SK-N-SH (cell line): ENCODE measurements around the gene KIF3B. TPM values are rescaled to one million over a fixed set of nuclear protein-coding genes. Genes with fewer than 3 reads are reported as not detected.

Experiments
- CTCF ChIA-PET: fragments of 300-600, 350-600 bp; formaldehyde crosslinking; extraction: SDS; loops from one replicate; lab custom pipeline; 2021; lab: Yijun Ruan, JAX
- POLR2A ChIA-PET: fragments of 350-600 bp; sonication (Branson Sonifier 250); formaldehyde crosslinking; extraction: SDS; loops from one replicate; lab custom pipeline; 2020; ENCODE audit warnings: antibody characterized with exemption, inconsistent platforms; lab: Yijun Ruan, JAX
- DNase-seq: peaks from one replicate; pipeline ENCODE4 v3.0.0; 2012
- H2AFZ ChIP-seq: fragments of 200-600 bp; sonication (generic); 2 replicates; pipeline ENCODE4 v1.8.1; 2016; ENCODE audit warnings: antibody characterized with exemption, mild to moderate bottlenecking, low read depth
- H3F3A ChIP-seq: fragments of 200-600 bp; sonication (generic); replicated peaks from 2 replicates; pipeline ENCODE3; 2016; ENCODE audit warnings: antibody characterized with exemption, mild to moderate bottlenecking; ENCODE audit not compliant: insufficient read depth
- H3K27ac ChIP-seq, 2 experiments: fragments of 200-500 bp in 1 of 2; fragments of 200-600 bp in 1 of 2; sonication (Bioruptor generic) in 1 of 2; sonication (generic), shearing (Covaris generic) in 1 of 2; 2 replicates each; pipeline versions ENCODE4 v1.5.1 to v1.6.1; 2014 to 2016; ENCODE audit warnings: low read depth in 2 of 2, inconsistent platforms in 1 of 2, low read length in 1 of 2, mild to moderate bottlenecking in 1 of 2, mixed read lengths in 1 of 2
- H3K27me3 ChIP-seq: fragments of 200-600 bp; sonication (generic), shearing (Covaris generic); 2 replicates; pipeline ENCODE4 v1.6.1; 2016; ENCODE audit warnings: mixed run types; ENCODE audit not compliant: insufficient read depth
- H3K36me3 ChIP-seq, 2 experiments: fragments of 200-500 bp in 1 of 2; fragments of 200-600 bp in 1 of 2; sonication (Bioruptor generic) in 1 of 2; sonication (generic) in 1 of 2; replicated peaks in 1 of 2; 2 replicates each; pipeline versions ENCODE3 to v1.5.1; 2014 to 2016; ENCODE audit warnings: low read length in 1 of 2, mild to moderate bottlenecking in 1 of 2; ENCODE audit not compliant: insufficient read depth in 2 of 2, control insufficient read depth in 1 of 2
- H3K4me1 ChIP-seq, 2 experiments: fragments of 200-500 bp in 1 of 2; fragments of 200-600 bp in 1 of 2; sonication (Bioruptor generic) in 1 of 2; sonication (generic), shearing (Covaris generic) in 1 of 2; 2 replicates each; pipeline versions ENCODE4 v1.5.1 to v1.6.1; 2014 to 2016; ENCODE audit warnings: low read depth in 1 of 2, low read length in 1 of 2, mixed run types in 1 of 2; ENCODE audit not compliant: insufficient read depth in 2 of 2, control insufficient read depth in 1 of 2
- H3K4me2 ChIP-seq: fragments of 200-600 bp; sonication (generic), shearing (Covaris generic); 2 replicates; pipeline ENCODE4 v1.6.1; 2017; ENCODE audit warnings: mixed run types
- H3K4me3 ChIP-seq, 2 experiments: fragments of 200-500 bp in 1 of 2; fragments of 200-600 bp in 1 of 2; sonication (Bioruptor generic) in 1 of 2; sonication (generic), shearing (Covaris generic) in 1 of 2; 2 replicates each; pipeline versions ENCODE4 v1.5.1 to v1.8.1; 2014 to 2016; ENCODE audit warnings: low read depth in 2 of 2, inconsistent platforms in 1 of 2, low read length in 1 of 2, mild to moderate bottlenecking in 1 of 2, mixed read lengths in 1 of 2, moderate library complexity in 1 of 2
- H3K79me2 ChIP-seq: fragments of 200-600 bp; sonication (generic); 2 replicates; pipeline ENCODE4 v1.8.1; 2017; ENCODE audit warnings: mild to moderate bottlenecking; ENCODE audit not compliant: insufficient read depth
- H3K9ac ChIP-seq: fragments of 200-600 bp; sonication (generic); 2 replicates; pipeline ENCODE4 v1.6.1; 2017; ENCODE audit warnings: mixed run types
- H3K9me2 ChIP-seq: fragments of 200-600 bp; sonication (generic); 2 replicates; pipeline ENCODE4 v1.6.1; 2017; ENCODE audit warnings: mixed run types
- H3K9me3 ChIP-seq: fragments of 200-600 bp; sonication (generic); 2 replicates; pipeline ENCODE4 v1.6.1; 2017; ENCODE audit warnings: mixed run types, mild to moderate bottlenecking, moderate library complexity
- H4K20me1 ChIP-seq: fragments of 200-600 bp; sonication (generic); 2 replicates; pipeline ENCODE4 v1.6.1; 2017; ENCODE audit warnings: mild to moderate bottlenecking, mixed run types; ENCODE audit not compliant: insufficient read depth
- ELF1 ChIP-seq: IDR thresholded peaks from 2 replicates; pipeline ENCODE4 v1.4.0; 2012
- FOXM1 ChIP-seq: IDR thresholded peaks from 2 replicates; pipeline ENCODE4 v1.4.0; 2012; ENCODE audit warnings: low read depth, mild to moderate bottlenecking
- GABPA ChIP-seq: IDR thresholded peaks from 2 replicates; pipeline ENCODE4 v1.4.0; 2012; ENCODE audit warnings: low read depth, mild to moderate bottlenecking
- JUND ChIP-seq: IDR thresholded peaks from 2 replicates; pipeline ENCODE4 v1.4.0; 2012
- MEF2A ChIP-seq: IDR thresholded peaks from 2 replicates; pipeline ENCODE4 v1.4.0; 2012; ENCODE audit warnings: low read depth, borderline replicate concordance
- RCOR1 ChIP-seq: fragments of 150-350 bp; IDR thresholded peaks from 2 replicates; pipeline ENCODE4 v1.6.1; 2017; ENCODE audit warnings: antibody characterized with exemption, low read length
- RFX5 ChIP-seq: IDR thresholded peaks from 2 replicates; pipeline ENCODE4 v1.6.1; 2012; ENCODE audit warnings: mild to moderate bottlenecking, improper control_type of control experiment, low read length
- TAF1 ChIP-seq: IDR thresholded peaks from 2 replicates; pipeline ENCODE4 v1.6.1; 2012; ENCODE audit warnings: low read depth, mild to moderate bottlenecking, low read length, moderate library complexity, borderline replicate concordance
- TCF12 ChIP-seq: IDR thresholded peaks from 2 replicates; pipeline ENCODE4 v1.4.0; 2012
- WGBS: methylation state at CpG from one replicate; pipeline ENCODE4 v1.1.6; 2017; ENCODE audit warnings: low lambda C conversion rate; 5-methylcytosine and 5-hydroxymethylcytosine counted together
- polyA plus RNA-seq, 3 experiments: library from polyadenylated mRNA; depleted of rRNA; stranded (reverse); fragments of >200 nt; gene quantifications; 2 replicates each; pipeline ENCODE4 v1.2.3, GENCODE V29; 2012
- TF ChIP-seq, protein P1 (sequence below): IDR thresholded peaks from 2 replicates; pipeline ENCODE4 v1.4.0; 2012; ENCODE audit warnings: low read depth
- TF ChIP-seq, protein P2 (sequence below): fragments of 150-350 bp; IDR thresholded peaks from 2 replicates; pipeline ENCODE4 v1.6.1; 2017; ENCODE audit warnings: antibody characterized with exemption, low read length, low read depth, borderline replicate concordance
- TF ChIP-seq, protein P3 (sequence below): IDR thresholded peaks from 2 replicates; pipeline ENCODE4; 2012
- TF ChIP-seq, protein P4 (sequence below): fragments of 200-600 bp; sonication (generic); IDR thresholded peaks from 2 replicates; pipeline ENCODE4 v1.6.1; 2017; ENCODE audit warnings: antibody characterized with exemption, mild to moderate bottlenecking, moderate library complexity
- TF ChIP-seq, protein P5 (sequence below): IDR thresholded peaks from 2 replicates; pipeline ENCODE4 v1.4.0; 2012; ENCODE audit warnings: low read depth, borderline replicate concordance
- TF ChIP-seq, protein P6 (sequence below): fragments of 150-350 bp; IDR thresholded peaks from 2 replicates; pipeline ENCODE4 v1.6.1; 2016; ENCODE audit warnings: mild to moderate bottlenecking, low read depth, low read length

KIF3B gene
- polyA plus RNA-seq, 1 of the 3 experiments (the other 2 are of a cell fraction): 18.6 TPM

DNA sequence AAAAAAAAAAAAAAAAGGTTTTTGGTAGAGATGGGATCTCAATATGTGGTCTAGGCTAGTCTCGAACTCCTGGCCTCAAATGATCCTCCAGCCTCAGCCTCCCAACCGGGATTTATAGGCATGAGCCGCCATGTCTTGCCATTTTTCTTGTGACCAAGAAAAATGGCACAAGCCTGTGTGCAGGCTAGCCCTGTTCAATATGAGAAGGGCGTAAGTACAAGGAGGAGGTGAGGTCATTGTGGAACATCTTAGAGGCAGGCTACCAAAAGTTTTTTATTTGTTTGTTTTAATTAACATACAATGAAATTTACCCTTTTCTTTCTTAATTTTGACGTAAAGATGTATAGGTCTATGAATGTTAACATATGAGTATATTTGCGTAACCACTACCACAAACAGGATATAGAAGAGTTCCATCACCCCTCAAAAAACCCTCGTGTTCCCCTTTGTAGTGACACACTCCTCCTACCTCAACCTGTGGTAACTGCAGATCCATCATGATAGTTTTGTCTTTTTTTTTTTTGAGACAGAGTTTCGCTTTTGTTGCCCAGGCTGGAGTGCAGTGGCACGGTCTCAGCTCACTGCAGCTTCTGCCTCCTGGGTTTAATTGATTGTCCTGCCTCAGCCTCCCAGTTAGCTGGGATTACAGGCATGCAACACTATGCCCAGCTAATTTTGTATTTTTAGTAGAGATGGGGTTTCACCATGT lies 28.3 kb upstream of the KIF3B start:
- Histone ChIP-seq H3K9me2 (no peaks in the 10 kb centered on the region), H4K20me1 (no peaks in the 10 kb centered on the region), H3K9ac (no peak overlapping the region), H3F3A (no peaks in the 10 kb centered on the region), H3K4me2 (no peak overlapping the region), H2AFZ (no peak overlapping the region), H3K4me1 (no peaks in the 10 kb centered on the region), H3K4me3 (no peak overlapping the region), H3K9me3 (no peaks in the 10 kb centered on the region), H3K36me3 (no peaks in the 10 kb centered on the region), H3K27me3 (no peaks in the 10 kb centered on the region), H3K27ac (no peak overlapping the region), H3K79me2 (no peaks in the 10 kb centered on the region)
- CTCF ChIA-PET: no interaction called here
- POLR2A ChIA-PET: no interaction called here
- no peak for DNase-seq
- no peak for TF ChIP-seq GABPA
- no peak for TF ChIP-seq MEF2A
- TF ChIP-seq JUND: no peak
- TF ChIP-seq RFX5: no peak
- no peak for TF ChIP-seq FOXM1
- no peak for TF ChIP-seq RCOR1
- no peak for TF ChIP-seq TCF12
- TF ChIP-seq, protein P1, sequence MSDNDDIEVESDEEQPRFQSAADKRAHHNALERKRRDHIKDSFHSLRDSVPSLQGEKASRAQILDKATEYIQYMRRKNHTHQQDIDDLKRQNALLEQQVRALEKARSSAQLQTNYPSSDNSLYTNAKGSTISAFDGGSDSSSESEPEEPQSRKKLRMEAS: no peak
- TF ChIP-seq, protein P2, sequence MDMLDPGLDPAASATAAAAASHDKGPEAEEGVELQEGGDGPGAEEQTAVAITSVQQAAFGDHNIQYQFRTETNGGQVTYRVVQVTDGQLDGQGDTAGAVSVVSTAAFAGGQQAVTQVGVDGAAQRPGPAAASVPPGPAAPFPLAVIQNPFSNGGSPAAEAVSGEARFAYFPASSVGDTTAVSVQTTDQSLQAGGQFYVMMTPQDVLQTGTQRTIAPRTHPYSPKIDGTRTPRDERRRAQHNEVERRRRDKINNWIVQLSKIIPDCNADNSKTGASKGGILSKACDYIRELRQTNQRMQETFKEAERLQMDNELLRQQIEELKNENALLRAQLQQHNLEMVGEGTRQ: no peak
- TF ChIP-seq, protein P3, sequence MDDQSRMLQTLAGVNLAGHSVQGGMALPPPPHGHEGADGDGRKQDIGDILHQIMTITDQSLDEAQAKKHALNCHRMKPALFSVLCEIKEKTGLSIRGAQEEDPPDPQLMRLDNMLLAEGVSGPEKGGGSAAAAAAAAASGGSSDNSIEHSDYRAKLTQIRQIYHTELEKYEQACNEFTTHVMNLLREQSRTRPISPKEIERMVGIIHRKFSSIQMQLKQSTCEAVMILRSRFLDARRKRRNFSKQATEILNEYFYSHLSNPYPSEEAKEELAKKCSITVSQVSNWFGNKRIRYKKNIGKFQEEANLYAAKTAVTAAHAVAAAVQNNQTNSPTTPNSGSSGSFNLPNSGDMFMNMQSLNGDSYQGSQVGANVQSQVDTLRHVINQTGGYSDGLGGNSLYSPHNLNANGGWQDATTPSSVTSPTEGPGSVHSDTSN: no peak
- TF ChIP-seq TAF1: no peak
- TF ChIP-seq, protein P4, sequence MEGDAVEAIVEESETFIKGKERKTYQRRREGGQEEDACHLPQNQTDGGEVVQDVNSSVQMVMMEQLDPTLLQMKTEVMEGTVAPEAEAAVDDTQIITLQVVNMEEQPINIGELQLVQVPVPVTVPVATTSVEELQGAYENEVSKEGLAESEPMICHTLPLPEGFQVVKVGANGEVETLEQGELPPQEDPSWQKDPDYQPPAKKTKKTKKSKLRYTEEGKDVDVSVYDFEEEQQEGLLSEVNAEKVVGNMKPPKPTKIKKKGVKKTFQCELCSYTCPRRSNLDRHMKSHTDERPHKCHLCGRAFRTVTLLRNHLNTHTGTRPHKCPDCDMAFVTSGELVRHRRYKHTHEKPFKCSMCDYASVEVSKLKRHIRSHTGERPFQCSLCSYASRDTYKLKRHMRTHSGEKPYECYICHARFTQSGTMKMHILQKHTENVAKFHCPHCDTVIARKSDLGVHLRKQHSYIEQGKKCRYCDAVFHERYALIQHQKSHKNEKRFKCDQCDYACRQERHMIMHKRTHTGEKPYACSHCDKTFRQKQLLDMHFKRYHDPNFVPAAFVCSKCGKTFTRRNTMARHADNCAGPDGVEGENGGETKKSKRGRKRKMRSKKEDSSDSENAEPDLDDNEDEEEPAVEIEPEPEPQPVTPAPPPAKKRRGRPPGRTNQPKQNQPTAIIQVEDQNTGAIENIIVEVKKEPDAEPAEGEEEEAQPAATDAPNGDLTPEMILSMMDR: no peak
- no peak for TF ChIP-seq ELF1
- TF ChIP-seq, protein P5, sequence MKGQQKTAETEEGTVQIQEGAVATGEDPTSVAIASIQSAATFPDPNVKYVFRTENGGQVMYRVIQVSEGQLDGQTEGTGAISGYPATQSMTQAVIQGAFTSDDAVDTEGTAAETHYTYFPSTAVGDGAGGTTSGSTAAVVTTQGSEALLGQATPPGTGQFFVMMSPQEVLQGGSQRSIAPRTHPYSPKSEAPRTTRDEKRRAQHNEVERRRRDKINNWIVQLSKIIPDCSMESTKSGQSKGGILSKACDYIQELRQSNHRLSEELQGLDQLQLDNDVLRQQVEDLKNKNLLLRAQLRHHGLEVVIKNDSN: no peak
- TF ChIP-seq, protein P6, sequence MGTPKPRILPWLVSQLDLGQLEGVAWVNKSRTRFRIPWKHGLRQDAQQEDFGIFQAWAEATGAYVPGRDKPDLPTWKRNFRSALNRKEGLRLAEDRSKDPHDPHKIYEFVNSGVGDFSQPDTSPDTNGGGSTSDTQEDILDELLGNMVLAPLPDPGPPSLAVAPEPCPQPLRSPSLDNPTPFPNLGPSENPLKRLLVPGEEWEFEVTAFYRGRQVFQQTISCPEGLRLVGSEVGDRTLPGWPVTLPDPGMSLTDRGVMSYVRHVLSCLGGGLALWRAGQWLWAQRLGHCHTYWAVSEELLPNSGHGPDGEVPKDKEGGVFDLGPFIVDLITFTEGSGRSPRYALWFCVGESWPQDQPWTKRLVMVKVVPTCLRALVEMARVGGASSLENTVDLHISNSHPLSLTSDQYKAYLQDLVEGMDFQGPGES: no peak
- WGBS: 85% methylated on average over 9 of the region's 9 CpGs
